ENCODE data around the gene ZNF618. TPM values are rescaled to one million over a fixed set of nuclear protein-coding genes. Genes with fewer than 3 reads are reported as not detected.
A peak's percentile ranks its signal among the peaks of the same experiment; 100 is the strongest.

Gene ZNF618
- total RNA-seq, 2 donors from 2014 or later = 1.4 to 3.0 TPM

DNA sequence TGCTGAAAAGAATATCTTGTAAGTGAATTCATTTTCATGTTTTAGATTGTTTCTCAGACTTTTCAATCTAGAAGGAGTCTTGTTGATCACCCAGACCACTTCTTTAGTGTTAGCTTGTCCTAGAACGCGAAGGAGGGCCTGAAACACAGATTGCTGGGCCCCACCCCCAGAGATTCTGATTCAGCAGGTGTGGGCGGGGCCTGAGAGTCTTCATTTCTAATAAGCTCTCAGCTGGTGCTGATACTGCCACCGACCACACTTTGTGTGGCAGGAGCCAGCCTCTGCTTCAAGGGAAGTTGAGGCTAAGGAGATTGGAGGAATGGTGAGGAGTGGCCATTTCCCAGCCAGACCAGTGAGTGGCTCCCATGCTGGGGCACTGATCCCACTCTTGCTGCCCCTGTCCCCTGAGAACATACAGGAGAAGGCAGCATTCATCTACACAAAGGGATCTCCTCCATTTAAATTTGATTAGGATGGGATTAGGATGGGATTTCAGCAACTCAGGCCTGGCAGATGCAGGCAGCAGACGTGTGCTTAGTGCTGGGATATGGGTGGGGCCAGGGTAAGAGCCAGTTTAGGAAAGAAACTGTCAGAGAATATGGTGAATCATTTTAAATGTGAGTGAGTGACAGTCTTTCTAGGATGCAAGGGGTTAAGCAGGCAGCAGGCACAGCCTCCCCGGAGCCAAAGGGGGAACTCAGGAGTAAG is 35.9 kb downstream of the ZNF618 start:
- Histone ChIP-seq H3K4me1 (peaks cover 0 to 10% of the 10 kb centered on the region in 2 donors), H3K9me3 (no peaks in the 10 kb centered on the region), H3K27me3 (no peaks in the 10 kb centered on the region), H3K36me3 (no peaks in the 10 kb centered on the region), H3K4me3 (no peak overlapping the region), H3K27ac (no peak overlapping the region)
- peak; percentile 9 for DNase-seq (ENCODE audit: low spot score)
- TF ChIP-seq, protein P1, sequence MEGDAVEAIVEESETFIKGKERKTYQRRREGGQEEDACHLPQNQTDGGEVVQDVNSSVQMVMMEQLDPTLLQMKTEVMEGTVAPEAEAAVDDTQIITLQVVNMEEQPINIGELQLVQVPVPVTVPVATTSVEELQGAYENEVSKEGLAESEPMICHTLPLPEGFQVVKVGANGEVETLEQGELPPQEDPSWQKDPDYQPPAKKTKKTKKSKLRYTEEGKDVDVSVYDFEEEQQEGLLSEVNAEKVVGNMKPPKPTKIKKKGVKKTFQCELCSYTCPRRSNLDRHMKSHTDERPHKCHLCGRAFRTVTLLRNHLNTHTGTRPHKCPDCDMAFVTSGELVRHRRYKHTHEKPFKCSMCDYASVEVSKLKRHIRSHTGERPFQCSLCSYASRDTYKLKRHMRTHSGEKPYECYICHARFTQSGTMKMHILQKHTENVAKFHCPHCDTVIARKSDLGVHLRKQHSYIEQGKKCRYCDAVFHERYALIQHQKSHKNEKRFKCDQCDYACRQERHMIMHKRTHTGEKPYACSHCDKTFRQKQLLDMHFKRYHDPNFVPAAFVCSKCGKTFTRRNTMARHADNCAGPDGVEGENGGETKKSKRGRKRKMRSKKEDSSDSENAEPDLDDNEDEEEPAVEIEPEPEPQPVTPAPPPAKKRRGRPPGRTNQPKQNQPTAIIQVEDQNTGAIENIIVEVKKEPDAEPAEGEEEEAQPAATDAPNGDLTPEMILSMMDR (IDR thresholded peaks at IDR 0.05) = no peak

DNA sequence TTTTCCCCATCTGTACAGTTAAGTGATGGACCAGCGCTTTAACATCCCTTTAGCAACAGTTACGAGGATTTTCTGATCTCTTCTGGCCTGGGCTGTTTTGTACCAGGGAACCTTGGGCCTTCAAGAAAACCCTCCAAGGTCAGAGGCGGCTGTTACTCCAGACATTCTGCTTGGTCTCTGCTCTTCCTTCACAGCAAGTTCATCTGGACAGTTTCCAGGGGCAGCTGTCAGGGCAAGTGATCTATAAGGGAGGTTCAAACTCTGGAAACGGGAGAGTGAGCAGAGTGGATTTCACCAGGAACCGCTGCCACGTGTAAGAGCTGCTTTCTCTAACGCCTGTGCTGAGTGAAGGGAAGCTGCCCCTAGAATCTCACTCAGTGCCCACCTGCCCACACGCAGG is 36.7 kb downstream of the ZNF618 start:
- DNase-seq (ENCODE audit: low spot score) = peak; percentile 46
- H3K9me3 ChIP-seq = no peaks in the 10 kb centered on the region
- no peaks in the 10 kb centered on the region for H3K36me3 ChIP-seq
- no peak overlapping the region for H3K27ac ChIP-seq
- peaks cover 0 to 10% of the 10 kb centered on the region in 2 donors for H3K4me1 ChIP-seq
- no peak overlapping the region for H3K4me3 ChIP-seq
- H3K27me3 ChIP-seq = no peaks in the 10 kb centered on the region
- TF ChIP-seq, protein P1 (IDR thresholded peaks at IDR 0.05) = no peak

- DNase-seq (ENCODE audit: low spot score) = peak; percentile 4
Measured at GRCh38 chr9:113913426-113914195, 37.5 kb downstream of the ZNF618 start.

DNA sequence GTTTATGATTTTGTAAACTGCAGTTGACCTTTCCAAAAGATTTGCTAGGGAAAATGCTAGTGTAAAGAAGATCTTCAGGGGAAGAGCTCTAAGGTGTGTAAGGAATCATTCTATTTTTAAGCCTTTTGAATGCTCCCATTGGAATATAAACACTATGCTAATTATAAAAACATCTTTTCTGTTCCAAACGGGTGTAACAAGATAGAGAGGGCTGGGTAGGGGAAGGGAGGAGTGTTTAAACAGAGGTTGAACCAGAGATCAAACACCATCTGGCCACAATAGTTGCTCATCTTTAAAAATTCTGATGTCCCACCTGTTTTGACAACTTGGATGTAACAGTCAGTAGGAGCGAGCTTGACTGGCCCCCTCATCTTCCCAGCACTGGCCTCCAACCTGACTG is 38.4 kb downstream of the ZNF618 start:
- Histone ChIP-seq H3K9me3 (no peaks in the 10 kb centered on the region), H3K36me3 (no peaks in the 10 kb centered on the region), H3K27ac (no peak overlapping the region), H3K4me1 (peaks cover 0 to 10% of the 10 kb centered on the region in 2 donors), H3K4me3 (no peak overlapping the region), H3K27me3 (no peaks in the 10 kb centered on the region)
- TF ChIP-seq, protein P1 (IDR thresholded peaks at IDR 0.05) = no peak
- peak; percentile 28 for DNase-seq (ENCODE audit: low spot score)

More at GRCh38 chr9:113913426-113914195, 37.5 kb downstream of the ZNF618 start:
- TF ChIP-seq, protein P1 (IDR thresholded peaks at IDR 0.05) = no peak
- H3K36me3 ChIP-seq = no peaks in the 10 kb centered on the region
- no peaks in the 10 kb centered on the region for H3K27me3 ChIP-seq
- H3K4me3 ChIP-seq = no peak overlapping the region
- H3K9me3 ChIP-seq = no peaks in the 10 kb centered on the region
- no peak overlapping the region for H3K27ac ChIP-seq
- H3K4me1 ChIP-seq = peaks cover 0 to 10% of the 10 kb centered on the region in 2 donors

- H3K4me3 ChIP-seq = no peak overlapping the region
- peaks cover 0 to 10% of the 10 kb centered on the region in 2 donors for H3K4me1 ChIP-seq
- TF ChIP-seq, protein P1 (IDR thresholded peaks at IDR 0.05) = no peak
Measured at GRCh38 chr9:113915817-113916434, 39.8 kb downstream of the ZNF618 start.

More at GRCh38 chr9:113915817-113916434, 39.8 kb downstream of the ZNF618 start:
- H3K36me3 ChIP-seq = no peaks in the 10 kb centered on the region
- H3K27me3 ChIP-seq = no peaks in the 10 kb centered on the region
- H3K27ac ChIP-seq = no peak overlapping the region
- H3K9me3 ChIP-seq = no peaks in the 10 kb centered on the region
- DNase-seq (ENCODE audit: low spot score) = no peak
